22Rv1 (cell line): ENCODE measurements around the gene NARS2.

ENCODE experiments used
- CTCF ChIP-seq: fragments of 450-650 bp; IDR thresholded peaks from 2 replicates; pipeline ENCODE4 v1.5.1; 2017; ENCODE audit warnings: mild to moderate bottlenecking
- ZFX ChIP-seq: fragments of 450-650 bp; IDR thresholded peaks from 2 replicates; pipeline ENCODE4 v1.6.1; 2017; ENCODE audit warnings: antibody characterized with exemption, borderline replicate concordance

DNA sequence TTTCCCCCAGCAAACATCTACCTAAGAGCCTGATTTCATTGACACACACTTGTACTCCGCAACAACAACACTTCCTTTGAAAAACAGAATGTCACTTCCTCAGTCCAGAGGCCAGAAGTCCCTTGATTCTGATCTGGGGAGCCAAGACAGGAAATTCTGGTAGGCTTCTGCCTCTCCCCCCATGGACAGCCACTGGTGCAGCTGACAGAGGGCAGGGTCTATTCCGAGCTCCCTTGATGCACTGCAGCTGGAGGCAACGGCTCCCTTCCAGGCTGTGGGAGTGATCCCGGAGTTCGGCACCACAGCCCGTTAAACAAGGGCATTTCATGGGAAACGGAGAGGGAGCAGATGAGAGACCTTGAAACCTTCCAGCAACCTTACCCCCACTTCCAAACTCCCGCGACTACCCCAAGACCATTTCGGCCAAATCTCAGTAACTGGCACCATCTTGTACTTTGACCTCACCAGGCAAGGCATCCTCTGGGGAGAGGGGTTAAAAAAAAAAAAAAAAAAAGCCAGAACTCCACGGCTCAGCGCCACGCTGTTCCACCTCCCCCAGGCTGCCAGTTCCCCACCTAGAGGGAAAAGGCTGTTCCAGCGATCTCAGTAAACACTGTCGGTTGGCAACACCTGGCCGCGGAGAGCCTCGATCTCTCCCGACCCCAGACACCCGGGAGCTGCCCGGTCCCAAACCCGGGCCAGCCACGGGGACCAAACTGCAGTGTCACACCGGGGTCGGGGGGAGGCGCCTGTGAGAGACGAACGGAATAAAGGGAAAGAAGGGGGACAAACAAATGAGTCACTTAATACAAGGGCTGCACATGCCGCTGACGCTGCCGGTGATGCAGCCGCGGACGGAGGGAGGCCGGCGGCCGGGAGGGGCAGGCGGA, 158.1 kb downstream of the NARS2 start:
- TF ChIP-seq CTCF (peak; percentile 61), ZFX (no peak)
